ENCODE results near the gene PRPSAP1.

PRPSAP1 gene

DNA sequence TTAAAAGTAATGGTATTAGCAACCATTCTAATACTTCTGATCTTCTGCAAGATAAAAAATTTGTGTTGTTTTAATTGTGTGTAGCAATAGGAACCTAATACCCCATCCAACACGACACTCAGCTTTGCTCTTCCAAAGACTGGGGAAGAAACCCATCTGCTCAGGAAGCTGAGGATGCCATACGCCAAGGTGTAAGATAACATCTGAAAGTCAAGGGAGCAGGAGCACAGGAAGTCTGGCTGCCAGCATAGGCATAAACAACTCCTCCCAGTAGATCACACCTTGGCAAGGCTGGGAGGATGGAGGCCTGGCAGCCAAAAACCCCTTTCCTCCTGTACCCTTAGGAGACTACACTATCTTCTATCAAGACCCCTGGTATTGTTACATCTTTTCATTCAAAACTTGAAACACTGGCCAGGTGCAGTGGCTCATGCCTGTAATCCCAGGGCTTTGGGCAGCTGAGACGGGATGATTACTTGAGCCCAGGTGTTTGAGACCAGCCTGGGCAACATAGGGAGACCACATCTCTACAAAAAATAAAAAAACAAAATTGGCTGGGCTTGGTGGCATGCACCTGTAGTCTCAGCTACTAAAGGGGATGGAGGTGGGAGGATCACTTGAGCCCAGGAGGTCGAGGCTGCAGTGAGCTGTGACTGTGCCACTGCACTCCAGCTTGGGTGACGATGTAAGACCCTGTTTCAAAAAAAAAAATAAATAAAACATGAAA lies 25.0 kb upstream of the PRPSAP1 start:
- peaks cover 1% of the 10 kb centered on the region; the same call in 1 of the 2 replicates for H3K4me1 ChIP-seq (ENCODE audit: control insufficient read depth, insufficient read depth, low read length)
- no peaks in the 10 kb centered on the region for H3K36me3 ChIP-seq (ENCODE audit: control insufficient read depth in 2 of 2, insufficient read depth in 1 of 2, low read length in 2 of 2)
- no peak overlapping the region for H3K27ac ChIP-seq (ENCODE audit: extremely low read depth, low read depth, low read length)
- ChIA-PET CTCF (interaction anchor here (1.5 kb wide), 1 partner anchor 19 kb away, joined by 5 read pairs; no protein-coding TSS in a partner anchor), POLR2A (interaction anchor here (1.6 kb wide), 1 partner anchor 25 kb away, joined by 6 read pairs; the partner anchor contains the start of gene PRPSAP1)
- TF ChIP-seq ZNF16 (tag by site-specific recombination; IDR thresholded peaks at IDR 0.05; ENCODE audit: low read depth), result no peak
- TF ChIP-seq, protein P1, sequence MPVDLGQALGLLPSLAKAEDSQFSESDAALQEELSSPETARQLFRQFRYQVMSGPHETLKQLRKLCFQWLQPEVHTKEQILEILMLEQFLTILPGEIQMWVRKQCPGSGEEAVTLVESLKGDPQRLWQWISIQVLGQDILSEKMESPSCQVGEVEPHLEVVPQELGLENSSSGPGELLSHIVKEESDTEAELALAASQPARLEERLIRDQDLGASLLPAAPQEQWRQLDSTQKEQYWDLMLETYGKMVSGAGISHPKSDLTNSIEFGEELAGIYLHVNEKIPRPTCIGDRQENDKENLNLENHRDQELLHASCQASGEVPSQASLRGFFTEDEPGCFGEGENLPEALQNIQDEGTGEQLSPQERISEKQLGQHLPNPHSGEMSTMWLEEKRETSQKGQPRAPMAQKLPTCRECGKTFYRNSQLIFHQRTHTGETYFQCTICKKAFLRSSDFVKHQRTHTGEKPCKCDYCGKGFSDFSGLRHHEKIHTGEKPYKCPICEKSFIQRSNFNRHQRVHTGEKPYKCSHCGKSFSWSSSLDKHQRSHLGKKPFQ (tag by site-specific recombination; IDR thresholded peaks at IDR 0.05), result no peak
- no peak for TF ChIP-seq ZNF843 (tag by site-specific recombination; IDR thresholded peaks at IDR 0.05)
- TF ChIP-seq ZBTB48 (tag by site-specific recombination; IDR thresholded peaks at IDR 0.05), result no peak
- TF ChIP-seq, protein P2, sequence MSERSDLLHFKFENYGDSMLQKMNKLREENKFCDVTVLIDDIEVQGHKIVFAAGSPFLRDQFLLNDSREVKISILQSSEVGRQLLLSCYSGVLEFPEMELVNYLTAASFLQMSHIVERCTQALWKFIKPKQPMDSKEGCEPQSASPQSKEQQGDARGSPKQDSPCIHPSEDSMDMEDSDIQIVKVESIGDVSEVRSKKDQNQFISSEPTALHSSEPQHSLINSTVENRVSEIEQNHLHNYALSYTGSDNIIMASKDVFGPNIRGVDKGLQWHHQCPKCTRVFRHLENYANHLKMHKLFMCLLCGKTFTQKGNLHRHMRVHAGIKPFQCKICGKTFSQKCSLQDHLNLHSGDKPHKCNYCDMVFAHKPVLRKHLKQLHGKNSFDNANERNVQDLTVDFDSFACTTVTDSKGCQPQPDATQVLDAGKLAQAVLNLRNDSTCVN (tag by site-specific recombination; optimal IDR thresholded peaks at IDR 0.05), result no peak
- TF ChIP-seq, protein P3, sequence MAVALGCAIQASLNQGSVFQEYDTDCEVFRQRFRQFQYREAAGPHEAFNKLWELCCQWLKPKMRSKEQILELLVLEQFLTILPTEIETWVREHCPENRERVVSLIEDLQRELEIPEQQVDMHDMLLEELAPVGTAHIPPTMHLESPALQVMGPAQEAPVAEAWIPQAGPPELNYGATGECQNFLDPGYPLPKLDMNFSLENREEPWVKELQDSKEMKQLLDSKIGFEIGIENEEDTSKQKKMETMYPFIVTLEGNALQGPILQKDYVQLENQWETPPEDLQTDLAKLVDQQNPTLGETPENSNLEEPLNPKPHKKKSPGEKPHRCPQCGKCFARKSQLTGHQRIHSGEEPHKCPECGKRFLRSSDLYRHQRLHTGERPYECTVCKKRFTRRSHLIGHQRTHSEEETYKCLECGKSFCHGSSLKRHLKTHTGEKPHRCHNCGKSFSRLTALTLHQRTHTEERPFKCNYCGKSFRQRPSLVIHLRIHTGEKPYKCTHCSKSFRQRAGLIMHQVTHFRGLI (tag by site-specific recombination; IDR thresholded peaks at IDR 0.05), result no peak
- TF ChIP-seq, protein P4, sequence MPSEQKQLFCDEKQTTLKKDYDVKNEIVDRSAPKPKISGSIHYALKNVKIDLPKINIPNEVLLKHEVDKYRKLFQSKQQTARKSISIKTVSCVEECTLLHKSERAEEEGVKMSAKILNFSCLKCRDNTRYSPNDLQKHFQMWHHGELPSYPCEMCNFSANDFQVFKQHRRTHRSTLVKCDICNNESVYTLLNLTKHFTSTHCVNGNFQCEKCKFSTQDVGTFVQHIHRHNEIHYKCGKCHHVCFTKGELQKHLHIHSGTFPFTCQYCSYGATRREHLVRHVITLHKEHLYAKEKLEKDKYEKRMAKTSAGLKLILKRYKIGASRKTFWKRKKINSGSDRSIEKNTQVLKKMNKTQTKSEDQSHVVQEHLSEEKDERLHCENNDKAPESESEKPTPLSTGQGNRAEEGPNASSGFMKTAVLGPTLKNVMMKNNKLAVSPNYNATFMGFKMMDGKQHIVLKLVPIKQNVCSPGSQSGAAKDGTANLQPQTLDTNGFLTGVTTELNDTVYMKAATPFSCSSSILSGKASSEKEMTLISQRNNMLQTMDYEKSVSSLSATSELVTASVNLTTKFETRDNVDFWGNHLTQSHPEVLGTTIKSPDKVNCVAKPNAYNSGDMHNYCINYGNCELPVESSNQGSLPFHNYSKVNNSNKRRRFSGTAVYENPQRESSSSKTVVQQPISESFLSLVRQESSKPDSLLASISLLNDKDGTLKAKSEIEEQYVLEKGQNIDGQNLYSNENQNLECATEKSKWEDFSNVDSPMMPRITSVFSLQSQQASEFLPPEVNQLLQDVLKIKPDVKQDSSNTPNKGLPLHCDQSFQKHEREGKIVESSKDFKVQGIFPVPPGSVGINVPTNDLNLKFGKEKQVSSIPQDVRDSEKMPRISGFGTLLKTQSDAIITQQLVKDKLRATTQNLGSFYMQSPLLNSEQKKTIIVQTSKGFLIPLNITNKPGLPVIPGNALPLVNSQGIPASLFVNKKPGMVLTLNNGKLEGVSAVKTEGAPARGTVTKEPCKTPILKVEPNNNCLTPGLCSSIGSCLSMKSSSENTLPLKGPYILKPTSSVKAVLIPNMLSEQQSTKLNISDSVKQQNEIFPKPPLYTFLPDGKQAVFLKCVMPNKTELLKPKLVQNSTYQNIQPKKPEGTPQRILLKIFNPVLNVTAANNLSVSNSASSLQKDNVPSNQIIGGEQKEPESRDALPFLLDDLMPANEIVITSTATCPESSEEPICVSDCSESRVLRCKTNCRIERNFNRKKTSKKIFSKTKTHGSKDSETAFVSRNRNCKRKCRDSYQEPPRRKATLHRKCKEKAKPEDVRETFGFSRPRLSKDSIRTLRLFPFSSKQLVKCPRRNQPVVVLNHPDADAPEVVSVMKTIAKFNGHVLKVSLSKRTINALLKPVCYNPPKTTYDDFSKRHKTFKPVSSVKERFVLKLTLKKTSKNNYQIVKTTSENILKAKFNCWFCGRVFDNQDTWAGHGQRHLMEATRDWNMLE (tag by site-specific recombination; conservative IDR thresholded peaks at IDR 0.05; ENCODE audit: low read depth), result no peak
- TF ChIP-seq, protein P5, sequence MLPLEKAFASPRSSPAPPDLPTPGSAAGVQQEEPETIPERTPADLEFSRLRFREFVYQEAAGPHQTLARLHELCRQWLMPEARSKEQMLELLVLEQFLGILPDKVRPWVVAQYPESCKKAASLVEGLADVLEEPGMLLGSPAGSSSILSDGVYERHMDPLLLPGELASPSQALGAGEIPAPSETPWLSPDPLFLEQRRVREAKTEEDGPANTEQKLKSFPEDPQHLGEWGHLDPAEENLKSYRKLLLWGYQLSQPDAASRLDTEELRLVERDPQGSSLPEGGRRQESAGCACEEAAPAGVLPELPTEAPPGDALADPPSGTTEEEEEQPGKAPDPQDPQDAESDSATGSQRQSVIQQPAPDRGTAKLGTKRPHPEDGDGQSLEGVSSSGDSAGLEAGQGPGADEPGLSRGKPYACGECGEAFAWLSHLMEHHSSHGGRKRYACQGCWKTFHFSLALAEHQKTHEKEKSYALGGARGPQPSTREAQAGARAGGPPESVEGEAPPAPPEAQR (tag by site-specific recombination; IDR thresholded peaks at IDR 0.05), result no peak
- no peak for TF ChIP-seq ZBTB21 (tag by site-specific recombination; IDR thresholded peaks at IDR 0.05)
- no peaks in the 10 kb centered on the region for H3K9me3 ChIP-seq (ENCODE audit: control insufficient read depth, insufficient read depth, low read depth, low read length)
- no peak overlapping the region for H3K4me3 ChIP-seq (ENCODE audit: low read depth, low read length)

DNA sequence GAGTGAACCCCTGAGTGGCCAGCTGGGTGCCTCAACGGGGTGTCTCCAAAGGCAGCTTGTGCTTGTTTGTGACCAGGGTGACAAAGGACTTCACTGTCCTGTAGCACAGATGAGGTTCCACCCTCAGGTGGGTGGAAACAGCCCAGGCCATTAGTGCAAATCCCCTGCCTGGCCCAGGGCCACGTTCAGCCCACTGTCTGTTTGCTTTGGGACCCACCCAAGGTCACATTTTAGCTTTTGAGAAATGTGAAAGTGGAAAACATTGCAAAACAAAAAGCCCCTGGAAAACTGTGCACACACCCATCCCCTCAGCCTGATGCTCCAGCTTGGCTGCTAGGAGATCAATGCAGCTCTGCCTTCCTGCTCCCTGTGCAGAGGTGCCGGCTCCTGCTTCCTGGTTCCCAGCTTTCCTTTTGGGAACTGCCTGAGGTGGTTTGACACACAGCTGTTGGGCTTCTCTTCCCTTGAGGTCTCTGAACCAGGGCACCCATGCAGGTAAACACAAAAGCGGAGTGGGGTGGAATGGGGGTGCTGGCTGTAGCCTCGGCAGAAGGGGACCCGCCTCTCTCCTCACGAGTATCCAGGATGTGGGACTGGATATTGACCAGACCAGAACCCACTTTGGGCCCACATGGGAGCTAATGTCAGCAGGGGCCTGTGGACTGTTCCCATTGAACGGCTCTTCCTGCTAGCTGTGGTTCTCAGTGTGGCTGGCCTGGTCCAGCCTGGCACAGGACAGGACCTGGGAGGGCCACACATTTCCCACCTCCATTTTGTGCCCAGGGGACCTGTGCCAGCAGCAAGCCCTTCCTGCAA lies 22.8 kb upstream of the PRPSAP1 start:
- Histone ChIP-seq H3K9me3 (ENCODE audit: control insufficient read depth, insufficient read depth, low read depth, low read length) (no peaks in the 10 kb centered on the region), H3K4me3 (ENCODE audit: low read depth, low read length) (no peak overlapping the region), H3K27ac (ENCODE audit: extremely low read depth, low read depth, low read length) (no peak overlapping the region), H3K36me3 (ENCODE audit: control insufficient read depth in 2 of 2, insufficient read depth in 1 of 2, low read length in 2 of 2) (no peaks in the 10 kb centered on the region), H3K4me1 (ENCODE audit: control insufficient read depth, insufficient read depth, low read length) (no peaks in the 10 kb centered on the region; the same call in 1 of the 2 replicates)
- ChIA-PET CTCF (interaction anchor here (0.9 to 2.2 kb wide), 3 partner anchors 8 to 18 kb away, joined by 4 to 10 read pairs (median 4); partner anchors contain the start of gene SPHK1), POLR2A (interaction anchor here (1.2 kb wide), 1 partner anchor 23 kb away, joined by 5 read pairs; the partner anchor contains the start of gene PRPSAP1)
- TF ChIP-seq ZNF157 (tag by site-specific recombination; IDR thresholded peaks at IDR 0.05) (no peak), HOXD13 (CRISPR knock-in tag; IDR thresholded peaks at IDR 0.05; ENCODE audit: borderline replicate concordance) (no peak), ZFP41 (tag by site-specific recombination; IDR thresholded peaks at IDR 0.05; ENCODE audit: borderline replicate concordance) (no peak), ZNF658 (tag by site-specific recombination; IDR thresholded peaks at IDR 0.05) (no peak), EGR2 (tag by site-specific recombination; IDR thresholded peaks at IDR 0.05; ENCODE audit: low read depth) (peak; percentile 63), ZIC2 (tag by site-specific recombination; IDR thresholded peaks at IDR 0.05) (peak; percentile 65)
- TF ChIP-seq, protein P6, sequence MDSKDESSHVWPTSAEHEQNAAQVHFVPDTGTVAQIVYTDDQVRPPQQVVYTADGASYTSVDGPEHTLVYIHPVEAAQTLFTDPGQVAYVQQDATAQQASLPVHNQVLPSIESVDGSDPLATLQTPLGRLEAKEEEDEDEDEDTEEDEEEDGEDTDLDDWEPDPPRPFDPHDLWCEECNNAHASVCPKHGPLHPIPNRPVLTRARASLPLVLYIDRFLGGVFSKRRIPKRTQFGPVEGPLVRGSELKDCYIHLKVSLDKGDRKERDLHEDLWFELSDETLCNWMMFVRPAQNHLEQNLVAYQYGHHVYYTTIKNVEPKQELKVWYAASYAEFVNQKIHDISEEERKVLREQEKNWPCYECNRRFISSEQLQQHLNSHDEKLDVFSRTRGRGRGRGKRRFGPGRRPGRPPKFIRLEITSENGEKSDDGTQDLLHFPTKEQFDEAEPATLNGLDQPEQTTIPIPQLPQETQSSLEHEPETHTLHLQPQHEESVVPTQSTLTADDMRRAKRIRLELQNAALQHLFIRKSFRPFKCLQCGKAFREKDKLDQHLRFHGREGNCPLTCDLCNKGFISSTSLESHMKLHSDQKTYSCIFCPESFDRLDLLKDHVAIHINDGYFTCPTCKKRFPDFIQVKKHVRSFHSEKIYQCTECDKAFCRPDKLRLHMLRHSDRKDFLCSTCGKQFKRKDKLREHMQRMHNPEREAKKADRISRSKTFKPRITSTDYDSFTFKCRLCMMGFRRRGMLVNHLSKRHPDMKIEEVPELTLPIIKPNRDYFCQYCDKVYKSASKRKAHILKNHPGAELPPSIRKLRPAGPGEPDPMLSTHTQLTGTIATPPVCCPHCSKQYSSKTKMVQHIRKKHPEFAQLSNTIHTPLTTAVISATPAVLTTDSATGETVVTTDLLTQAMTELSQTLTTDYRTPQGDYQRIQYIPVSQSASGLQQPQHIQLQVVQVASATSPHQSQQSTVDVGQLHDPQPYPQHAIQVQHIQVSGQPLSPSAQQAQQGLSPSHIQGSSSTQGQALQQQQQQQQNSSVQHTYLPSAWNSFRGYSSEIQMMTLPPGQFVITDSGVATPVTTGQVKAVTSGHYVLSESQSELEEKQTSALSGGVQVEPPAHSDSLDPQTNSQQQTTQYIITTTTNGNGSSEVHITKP (tag by site-specific recombination; IDR thresholded peaks at IDR 0.05), result peak; percentile 93

All from HEK293 (cell line).